AG04450 (cell line): ENCODE measurements around the gene TNIP3. TPM values are rescaled to one million over a fixed set of nuclear protein-coding genes. Genes with fewer than 3 reads are reported as not detected.

Experiments
- CTCF ChIA-PET: fragments of 300-600, 350-600 bp; formaldehyde crosslinking; extraction: SDS; loops from one replicate; lab custom pipeline; 2022; ENCODE audit warnings: antibody characterized with exemption, inconsistent platforms; lab: Charles Lee
- POLR2A ChIA-PET: fragments of 350-600 bp; formaldehyde crosslinking; extraction: SDS; loops from one replicate; lab custom pipeline; 2021; ENCODE audit warnings: antibody characterized with exemption, inconsistent platforms; lab: Yijun Ruan, JAX
- DNase-seq: peaks from one replicate; pipeline ENCODE4 v3.0.0-alpha.2; 2011; ENCODE audit warnings: low read depth, low spot score
- H3K27ac ChIP-seq: one replicate; pipeline ENCODE4 v1.5.1; 2012; ENCODE audit warnings: low read depth, low read length, control low read depth
- H3K27me3 ChIP-seq: one replicate; pipeline ENCODE4 v1.6.0; 2012; ENCODE audit warnings: low read length; ENCODE audit not compliant: control insufficient read depth, insufficient read depth
- H3K4me3 ChIP-seq: 2 replicates; pipeline ENCODE4 v1.5.1; 2011; ENCODE audit warnings: mild to moderate bottlenecking, low read depth, low read length, control low read depth
- H3K9me3 ChIP-seq: 2 replicates; pipeline ENCODE4 v1.5.1; 2012; ENCODE audit warnings: low read length; ENCODE audit not compliant: control insufficient read depth, insufficient read depth
- CTCF ChIP-seq: IDR thresholded peaks from 2 replicates; pipeline ENCODE4 v1.5.1; 2011; ENCODE audit warnings: low read depth, low read length, control low read depth, inconsistent platforms
- polyA plus RNA-seq: library from polyadenylated mRNA; depleted of rRNA; stranded (reverse); fragments of >200 nt; gene quantifications from 2 replicates; pipeline ENCODE4 v1.2.3, GENCODE V29; 2011

TNIP3 gene
- polyA plus RNA-seq, 1 experiment = 0.51 TPM

GRCh38 chr4:121168446-121169281 is 4.5 kb upstream of the TNIP3 start:
- ChIA-PET POLR2A (no interaction called here), CTCF (no interaction called here)
- TF ChIP-seq CTCF = no peak

GRCh38 chr4:121166976-121167375 is 2.9 kb upstream of the TNIP3 start:
- POLR2A ChIA-PET = no interaction called here
- DNase-seq = no peak
- Histone ChIP-seq H3K27me3 (no peaks in the 10 kb centered on the region), H3K9me3 (no peaks in the 10 kb centered on the region), H3K4me3 (no peak overlapping the region), H3K27ac (no peak overlapping the region)
- CTCF ChIA-PET = interaction anchor here (1.0 kb wide), 1 partner anchor 9 kb away, joined by 3 read pairs; no protein-coding TSS in a partner anchor
- TF ChIP-seq CTCF = no peak

More at GRCh38 chr4:121168446-121169281, 4.5 kb upstream of the TNIP3 start:
- Histone ChIP-seq H3K27me3 (no peaks in the 10 kb centered on the region), H3K9me3 (no peaks in the 10 kb centered on the region), H3K4me3 (no peak overlapping the region), H3K27ac (no peak overlapping the region)
- no peak for DNase-seq

- no peaks in the 10 kb centered on the region for H3K9me3 ChIP-seq
- CTCF ChIA-PET = interaction anchor here (1.4 kb wide), 1 partner anchor 27 kb away, joined by 3 read pairs; no protein-coding TSS in a partner anchor
- H3K27me3 ChIP-seq = no peaks in the 10 kb centered on the region
- no peak for TF ChIP-seq CTCF
- POLR2A ChIA-PET = no interaction called here
- no peak for DNase-seq
- H3K27ac ChIP-seq = no peak overlapping the region
- H3K4me3 ChIP-seq = no peak overlapping the region
These were observed 1.1 kb upstream of the TNIP3 start for GRCh38 chr4:121165206-121165605.

- Histone ChIP-seq H3K9me3 (no peaks in the 10 kb centered on the region), H3K4me3 (peak overlapping the region; percentile 59), H3K27ac (no peak overlapping the region), H3K27me3 (no peaks in the 10 kb centered on the region)
- ChIA-PET CTCF (interaction anchor here (4.7 kb wide), 1 partner anchor 35 kb away, joined by 28 read pairs; no protein-coding TSS in a partner anchor), POLR2A (no interaction called here)
- no peak for TF ChIP-seq CTCF
- no peak for DNase-seq
These were observed 7.0 kb downstream of the TNIP3 start for GRCh38 chr4:121156822-121157769.
